C4-2B (cell line): ENCODE measurements around the gene ARL8B.
"Not testable (repeated sequence)": the region's sequence is repeated elsewhere in the genome, so short reads cannot be mapped to it uniquely, and the experiment has no call there.

Experiments used
- H3K27ac ChIP-seq: fragments of 450-650 bp; 2 replicates; pipeline ENCODE4 v1.5.1; 2017
- ZFX ChIP-seq: fragments of 450-650 bp; IDR thresholded peaks from 2 replicates; pipeline ENCODE4 v1.6.1; 2017
- TF ChIP-seq, protein P1 (sequence below): fragments of 450-650 bp; conservative IDR thresholded peaks from 2 replicates; pipeline ENCODE4 v1.5.1; 2017; ENCODE audit warnings: mild to moderate bottlenecking

Gene ARL8B

GRCh38 chr3:5138214-5138981 lies 16.3 kb downstream of the ARL8B start:
- H3K27ac ChIP-seq = no peak overlapping the region
- TF ChIP-seq ZFX = no peak
- TF ChIP-seq, protein P1, sequence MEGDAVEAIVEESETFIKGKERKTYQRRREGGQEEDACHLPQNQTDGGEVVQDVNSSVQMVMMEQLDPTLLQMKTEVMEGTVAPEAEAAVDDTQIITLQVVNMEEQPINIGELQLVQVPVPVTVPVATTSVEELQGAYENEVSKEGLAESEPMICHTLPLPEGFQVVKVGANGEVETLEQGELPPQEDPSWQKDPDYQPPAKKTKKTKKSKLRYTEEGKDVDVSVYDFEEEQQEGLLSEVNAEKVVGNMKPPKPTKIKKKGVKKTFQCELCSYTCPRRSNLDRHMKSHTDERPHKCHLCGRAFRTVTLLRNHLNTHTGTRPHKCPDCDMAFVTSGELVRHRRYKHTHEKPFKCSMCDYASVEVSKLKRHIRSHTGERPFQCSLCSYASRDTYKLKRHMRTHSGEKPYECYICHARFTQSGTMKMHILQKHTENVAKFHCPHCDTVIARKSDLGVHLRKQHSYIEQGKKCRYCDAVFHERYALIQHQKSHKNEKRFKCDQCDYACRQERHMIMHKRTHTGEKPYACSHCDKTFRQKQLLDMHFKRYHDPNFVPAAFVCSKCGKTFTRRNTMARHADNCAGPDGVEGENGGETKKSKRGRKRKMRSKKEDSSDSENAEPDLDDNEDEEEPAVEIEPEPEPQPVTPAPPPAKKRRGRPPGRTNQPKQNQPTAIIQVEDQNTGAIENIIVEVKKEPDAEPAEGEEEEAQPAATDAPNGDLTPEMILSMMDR = no peak

DNA sequence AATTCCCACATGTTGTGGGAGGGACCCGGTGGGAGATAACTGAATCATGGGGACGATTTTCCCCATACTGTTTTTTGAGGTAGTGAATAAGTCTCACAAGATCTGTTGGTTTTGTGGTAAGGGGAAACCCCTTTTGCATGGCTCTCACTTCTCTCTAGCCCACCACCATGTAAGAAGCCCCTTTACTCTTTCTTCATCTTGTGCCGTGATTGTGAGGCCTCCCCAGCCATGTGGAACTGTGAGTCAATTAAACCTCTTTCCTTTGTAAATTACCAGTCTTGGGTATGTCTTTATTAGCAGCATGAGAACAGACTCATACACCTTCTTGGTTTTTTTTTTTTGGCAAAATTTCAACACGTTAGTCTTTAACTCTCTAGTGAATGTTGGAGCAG lies 18.1 kb downstream of the ARL8B start:
- H3K27ac ChIP-seq = no peak overlapping the region
- TF ChIP-seq, protein P1 = no peak
- TF ChIP-seq ZFX = no peak

GRCh38 chr3:5140839-5141238 lies 18.7 kb downstream of the ARL8B start:
- no peak for TF ChIP-seq ZFX
- TF ChIP-seq, protein P1 = no peak
- H3K27ac ChIP-seq = no peak overlapping the region

DNA sequence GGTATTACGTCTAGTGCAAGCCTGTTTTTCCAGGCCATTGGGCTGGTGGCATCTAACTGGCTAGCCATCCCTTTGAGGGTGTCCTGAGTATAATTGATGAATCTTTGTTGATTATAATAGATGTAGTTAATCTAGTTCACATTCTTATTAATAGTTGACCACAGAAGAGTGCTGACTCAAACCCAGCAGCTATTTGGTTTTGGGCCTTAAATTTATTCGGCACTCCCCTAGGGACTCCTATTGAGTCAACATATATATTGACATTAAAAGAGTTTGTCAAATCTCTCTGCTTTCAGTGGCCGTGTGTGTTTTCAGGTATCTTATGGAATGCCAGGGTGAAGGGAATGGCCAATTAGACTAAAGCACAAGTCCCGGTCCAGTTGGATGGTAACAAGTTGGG lies 19.7 kb downstream of the ARL8B start:
- TF ChIP-seq ZFX = no peak
- TF ChIP-seq, protein P1 = no peak
- no peak overlapping the region for H3K27ac ChIP-seq

DNA sequence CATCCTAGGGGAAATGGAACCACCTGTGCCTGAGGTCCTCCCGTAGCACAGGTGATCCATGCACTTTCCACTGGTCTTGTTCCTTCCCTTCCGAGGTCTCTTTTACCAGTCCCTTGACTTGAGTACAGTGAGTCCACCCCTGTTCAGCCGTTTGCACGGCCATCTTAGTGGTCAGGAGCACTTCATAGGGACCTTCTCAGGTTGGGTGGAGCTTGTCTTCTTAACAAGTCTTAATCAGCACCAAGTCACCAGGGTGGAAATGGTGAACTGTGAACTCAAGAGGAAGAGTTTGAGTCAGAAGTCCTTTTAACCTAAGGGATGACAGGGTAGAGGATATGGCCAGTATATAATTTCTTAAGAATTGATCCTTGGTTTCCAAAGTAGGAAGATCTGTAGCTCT lies 21.4 kb downstream of the ARL8B start:
- TF ChIP-seq, protein P1 = no peak
- no peak for TF ChIP-seq ZFX
- H3K27ac ChIP-seq = no peak overlapping the region

DNA sequence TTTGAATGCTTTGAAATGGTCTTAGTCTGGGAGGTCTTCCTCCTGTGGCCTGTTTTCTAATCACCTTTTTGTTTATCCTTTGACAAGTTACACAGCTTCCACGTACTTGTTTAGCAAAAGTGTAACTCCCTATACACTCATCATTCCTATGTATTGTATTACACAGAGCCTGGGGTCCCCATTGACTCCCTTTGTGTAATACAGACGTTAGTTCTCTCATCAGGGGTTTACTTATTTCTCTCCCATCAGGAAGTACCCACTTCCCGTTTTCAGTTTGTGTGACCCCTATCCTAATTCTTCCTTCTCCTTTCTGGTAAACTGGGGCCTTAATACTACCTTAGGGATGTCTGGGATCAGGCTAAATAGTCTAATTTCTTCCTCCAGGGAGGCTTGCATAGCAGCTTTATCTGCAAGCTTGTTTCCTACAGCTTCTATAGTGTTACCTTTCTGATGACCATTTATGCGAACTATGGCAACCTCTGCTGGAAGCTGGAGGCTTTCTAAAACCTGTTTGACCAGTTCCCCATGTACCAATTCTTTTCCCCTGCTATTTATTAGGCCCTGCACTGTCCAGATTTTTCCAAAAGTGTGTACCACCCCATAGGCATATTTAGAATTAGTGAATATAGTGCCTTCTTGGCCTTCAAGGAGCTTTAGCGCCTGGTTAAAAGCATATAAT lies 22.4 kb downstream of the ARL8B start:
- TF ChIP-seq ZFX = no peak
- TF ChIP-seq, protein P1 = no peak; the same call in 1 of the 2 replicates
- no peak overlapping the region for H3K27ac ChIP-seq

DNA sequence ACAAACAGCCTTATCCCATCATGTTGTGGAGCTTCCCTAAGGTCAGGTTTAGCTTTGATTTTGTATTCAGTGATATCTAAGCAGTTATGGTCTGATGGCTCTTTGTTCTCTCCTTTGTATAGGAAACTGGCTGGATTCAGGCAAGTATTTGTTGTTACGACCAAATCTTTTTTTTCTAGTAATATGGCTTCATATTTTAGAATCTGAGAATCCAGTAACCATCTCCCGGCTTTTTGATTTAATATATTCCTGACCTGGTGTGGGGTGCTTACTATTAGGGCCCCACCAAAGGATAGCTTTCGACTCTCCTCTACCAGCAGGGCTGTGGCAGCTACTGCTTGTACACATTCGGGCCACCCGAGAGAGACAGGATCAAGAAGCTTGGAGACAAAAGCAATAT lies 23.0 kb downstream of the ARL8B start:
- TF ChIP-seq, protein P1 = no peak
- no peak for TF ChIP-seq ZFX
- no peak overlapping the region for H3K27ac ChIP-seq

- H3K27ac ChIP-seq = not testable (repeated sequence)
These were observed 25.1 kb downstream of the ARL8B start for GRCh38 chr3:5147152-5147551.
